HEK293 (cell line): Measurements from ENCODE around the gene ARID5A.

Experiments
- CTCF ChIA-PET: fragments of 350-600 bp; formaldehyde crosslinking; extraction: SDS; loops from one replicate; lab custom pipeline; 2021; ENCODE audit warnings: antibody characterized with exemption; lab: Yijun Ruan, JAX
- POLR2A ChIA-PET: fragments of 300-600 bp; formaldehyde crosslinking; extraction: SDS; loops from one replicate; lab custom pipeline; 2020; ENCODE audit warnings: antibody characterized with exemption, inconsistent platforms; lab: Yijun Ruan, JAX
- H3K27ac ChIP-seq: fragments of 200-500 bp; sonication (Bioruptor generic); 2 replicates; pipeline ENCODE4 v1.5.1; 2014; ENCODE audit warnings: low read depth, low read length, control low read depth, inconsistent platforms; ENCODE audit errors: extremely low read depth
- H3K36me3 ChIP-seq, 2 experiments: fragments of 200-500 bp in 1 of 2; sonication (Bioruptor generic) in 1 of 2; 1 replicate in 1 of 2; 2 replicates in 1 of 2; pipeline ENCODE4 v1.5.1; 2014 to 2017; ENCODE audit warnings: inconsistent platforms in 2 of 2, low read length in 2 of 2; ENCODE audit not compliant: control insufficient read depth in 2 of 2, insufficient read depth in 1 of 2
- H3K4me1 ChIP-seq: fragments of 200-500 bp; sonication (Bioruptor generic); 2 replicates; pipeline ENCODE4 v1.5.1; 2014; ENCODE audit warnings: mild to moderate bottlenecking, low read length, inconsistent platforms; ENCODE audit not compliant: control insufficient read depth, insufficient read depth
- H3K4me3 ChIP-seq: 2 replicates; pipeline ENCODE4 v1.5.1; 2011; ENCODE audit warnings: low read depth, mild to moderate bottlenecking, control low read depth, low read length, moderate library complexity
- H3K9me3 ChIP-seq: fragments of 200-500 bp; sonication (Bioruptor generic); 2 replicates; pipeline ENCODE4 v1.5.1; 2014; ENCODE audit warnings: low read depth, low read length, inconsistent platforms; ENCODE audit not compliant: control insufficient read depth, insufficient read depth
- CTCF ChIP-seq: fragments of 450-650 bp; formaldehyde crosslinking; IDR thresholded peaks from 2 replicates; pipeline ENCODE4 v1.5.1; 2016; ENCODE audit warnings: missing biosample characterization, missing genetic modification characterization
- EGR2 ChIP-seq: fragments of 450-650 bp; formaldehyde crosslinking; IDR thresholded peaks from 2 replicates; pipeline ENCODE4 v1.5.1; 2016; ENCODE audit warnings: low read depth, missing biosample characterization, missing genetic modification characterization
- KLF9 ChIP-seq: fragments of 450-650 bp; formaldehyde crosslinking; IDR thresholded peaks from 2 replicates; pipeline ENCODE4 v1.5.1; 2016; ENCODE audit warnings: missing biosample characterization, missing genetic modification characterization, low read depth
- SETDB1 ChIP-seq: IDR thresholded peaks from one replicate; pipeline ENCODE4 v1.6.1; 2017; ENCODE audit warnings: mild to moderate bottlenecking, low read length, moderate library complexity, mixed read lengths; ENCODE audit not compliant: insufficient read length
- TSHZ1 ChIP-seq: fragments of 450-650 bp; formaldehyde crosslinking; IDR thresholded peaks from 2 replicates; pipeline ENCODE4 v1.5.1; 2016; ENCODE audit warnings: missing biosample characterization, missing genetic modification characterization, borderline replicate concordance
- ZBTB11 ChIP-seq: fragments of 450-650 bp; formaldehyde crosslinking; conservative IDR thresholded peaks from 2 replicates; pipeline ENCODE4 v1.5.1; 2016; ENCODE audit warnings: low read depth, missing biosample characterization, missing genetic modification characterization
- ZBTB48 ChIP-seq: fragments of 450-650 bp; formaldehyde crosslinking; IDR thresholded peaks from 2 replicates; pipeline ENCODE4 v1.5.1; 2016; ENCODE audit warnings: missing biosample characterization, missing genetic modification characterization
- ZFP41 ChIP-seq: fragments of 450-650 bp; formaldehyde crosslinking; IDR thresholded peaks from 2 replicates; pipeline ENCODE4 v1.5.1; 2016; ENCODE audit warnings: missing biosample characterization, missing genetic modification characterization, borderline replicate concordance
- ZNF112 ChIP-seq: fragments of 450-650 bp; formaldehyde crosslinking; IDR thresholded peaks from 2 replicates; pipeline ENCODE4 v1.5.0; 2017; ENCODE audit warnings: missing biosample characterization, missing genetic modification characterization
- ZNF16 ChIP-seq: fragments of 450-650 bp; formaldehyde crosslinking; IDR thresholded peaks from 2 replicates; pipeline ENCODE4 v1.5.1; 2016; ENCODE audit warnings: low read depth, missing biosample characterization, missing genetic modification characterization
- ZNF302 ChIP-seq: fragments of 450-650 bp; formaldehyde crosslinking; IDR thresholded peaks from 2 replicates; pipeline ENCODE4 v1.5.1; 2016; ENCODE audit warnings: missing biosample characterization, missing genetic modification characterization, low read depth
- ZNF394 ChIP-seq: fragments of 450-650 bp; formaldehyde crosslinking; IDR thresholded peaks from 2 replicates; pipeline ENCODE4 v1.5.1; 2016; ENCODE audit warnings: missing biosample characterization, missing genetic modification characterization, mild to moderate bottlenecking, moderate library complexity, borderline replicate concordance
- ZNF501 ChIP-seq: fragments of 450-650 bp; formaldehyde crosslinking; IDR thresholded peaks from 2 replicates; pipeline ENCODE4 v1.5.1; 2016; ENCODE audit warnings: missing biosample characterization, missing genetic modification characterization
- ZNF544 ChIP-seq: fragments of 450-650 bp; formaldehyde crosslinking; IDR thresholded peaks from 2 replicates; pipeline ENCODE4 v1.5.0; 2017; ENCODE audit warnings: missing biosample characterization, missing genetic modification characterization
- ZNF621 ChIP-seq: fragments of 450-650 bp; formaldehyde crosslinking; IDR thresholded peaks from 2 replicates; pipeline ENCODE4 v1.5.1; 2017; ENCODE audit warnings: missing biosample characterization, missing genetic modification characterization
- ZNF639 ChIP-seq: fragments of 450-650 bp; formaldehyde crosslinking; IDR thresholded peaks from 2 replicates; pipeline ENCODE4 v1.5.1; 2016; ENCODE audit warnings: missing biosample characterization, missing genetic modification characterization
- ZNF654 ChIP-seq: fragments of 450-650 bp; formaldehyde crosslinking; IDR thresholded peaks from 2 replicates; pipeline ENCODE4 v1.5.1; 2016; ENCODE audit warnings: low read depth, missing biosample characterization, missing genetic modification characterization
- ZNF785 ChIP-seq: fragments of 450-650 bp; formaldehyde crosslinking; IDR thresholded peaks from 2 replicates; pipeline ENCODE4 v1.5.1; 2016; ENCODE audit warnings: missing biosample characterization, missing genetic modification characterization
- ZSCAN30 ChIP-seq: fragments of 450-650 bp; IDR thresholded peaks from 2 replicates; pipeline ENCODE4 v1.5.1; 2018; ENCODE audit warnings: missing biosample characterization, mild to moderate bottlenecking, missing genetic modification characterization, moderate library complexity

ARID5A gene

GRCh38 chr2:96591054-96591453, 54.5 kb downstream of the ARID5A start:
- H3K27ac ChIP-seq = no peak overlapping the region
- ChIA-PET POLR2A (no interaction called here), CTCF (no interaction called here)
- TF ChIP-seq ZBTB48 (tag by site-specific recombination) (no peak), ZNF621 (tag by site-specific recombination) (no peak), ZNF544 (no peak), ZNF639 (no peak), KLF9 (tag by site-specific recombination) (no peak), ZNF785 (tag by site-specific recombination) (no peak), SETDB1 (no peak), CTCF (tag by site-specific recombination) (no peak), ZNF16 (tag by site-specific recombination) (no peak), EGR2 (tag by site-specific recombination) (no peak), ZNF302 (no peak), TSHZ1 (tag by site-specific recombination) (no peak)
- H3K4me3 ChIP-seq = no peak overlapping the region
- peaks cover 25 to 55% of the 10 kb centered on the region in 2 experiments for H3K36me3 ChIP-seq
- H3K4me1 ChIP-seq = peaks cover 2% of the 10 kb centered on the region; the same call in 1 of the 2 replicates
- no peaks in the 10 kb centered on the region for H3K9me3 ChIP-seq

- no peak overlapping the region for H3K4me3 ChIP-seq
- ChIA-PET CTCF (no interaction called here), POLR2A (interaction anchor here (0.6 kb wide), 1 partner anchor 174 kb away, joined by 4 read pairs; no protein-coding TSS in a partner anchor)
- no peaks in the 10 kb centered on the region for H3K9me3 ChIP-seq
- H3K4me1 ChIP-seq = peaks cover 2% of the 10 kb centered on the region; the same call in 1 of the 2 replicates
- H3K36me3 ChIP-seq = peaks cover 29 to 59% of the 10 kb centered on the region in 2 experiments
- TF ChIP-seq ZNF394 (tag by site-specific recombination) (no peak), ZSCAN30 (tag by site-specific recombination) (no peak), ZNF654 (tag by site-specific recombination) (no peak), ZNF501 (tag by site-specific recombination) (no peak), ZBTB11 (tag by site-specific recombination) (no peak), ZNF112 (no peak), ZFP41 (tag by site-specific recombination) (no peak)
- H3K27ac ChIP-seq = no peak overlapping the region
Measured at GRCh38 chr2:96591494-96591893, 54.9 kb downstream of the ARID5A start.
